Suprapubic skin (tissue), 3 donors: ENCODE data around the gene CD40.

Experiments used
- CTCF ChIP-seq, 2 donors: fragments of 200-600 bp in 1 of 2; fragments of 450-650 bp in 1 of 2; sonication (generic) in 1 of 2; IDR thresholded peaks; one replicate each; pipeline ENCODE4 v1.5.1; 2016 to 2019; ENCODE audit warnings: antibody characterized with exemption in 2 of 2, mild to moderate bottlenecking in 1 of 2, moderate library complexity in 1 of 2
- POLR2AphosphoS5 ChIP-seq, 3 donors: sonication (generic); formaldehyde crosslinking; IDR thresholded peaks; one replicate each; pipeline ENCODE4 v1.6.1; 2017; ENCODE audit warnings: antibody characterized with exemption in 3 of 3

GRCh38 chr20:46120136-46120535, 2.0 kb downstream of the CD40 start:
- TF ChIP-seq POLR2AphosphoS5 (IDR thresholded peaks at IDR 0.05) (no peak), CTCF (IDR thresholded peaks at IDR 0.05) (no peak)
